Thyroid gland (tissue), 4 donors: ENCODE measurements around the gene MYO5C.

Source experiments
- POLR2A ChIP-seq, 2 donors: fragments of 450-650 bp; IDR thresholded peaks; one replicate each; pipeline ENCODE4 v1.6.1; 2017; ENCODE audit warnings: antibody characterized with exemption in 2 of 2, mild to moderate bottlenecking in 2 of 2, moderate library complexity in 1 of 2
- TF ChIP-seq, protein P1 (sequence below), 6 experiments: fragments of 200-600 bp in 3 of 6; fragments of 450-650 bp in 3 of 6; sonication (generic) in 3 of 6; IDR thresholded peaks; one replicate each; pipeline ENCODE4 v1.5.1; 2016 to 2019; ENCODE audit warnings: antibody characterized with exemption in 6 of 6, mild to moderate bottlenecking in 2 of 6, inconsistent platforms in 1 of 6, moderate library complexity in 1 of 6

DNA sequence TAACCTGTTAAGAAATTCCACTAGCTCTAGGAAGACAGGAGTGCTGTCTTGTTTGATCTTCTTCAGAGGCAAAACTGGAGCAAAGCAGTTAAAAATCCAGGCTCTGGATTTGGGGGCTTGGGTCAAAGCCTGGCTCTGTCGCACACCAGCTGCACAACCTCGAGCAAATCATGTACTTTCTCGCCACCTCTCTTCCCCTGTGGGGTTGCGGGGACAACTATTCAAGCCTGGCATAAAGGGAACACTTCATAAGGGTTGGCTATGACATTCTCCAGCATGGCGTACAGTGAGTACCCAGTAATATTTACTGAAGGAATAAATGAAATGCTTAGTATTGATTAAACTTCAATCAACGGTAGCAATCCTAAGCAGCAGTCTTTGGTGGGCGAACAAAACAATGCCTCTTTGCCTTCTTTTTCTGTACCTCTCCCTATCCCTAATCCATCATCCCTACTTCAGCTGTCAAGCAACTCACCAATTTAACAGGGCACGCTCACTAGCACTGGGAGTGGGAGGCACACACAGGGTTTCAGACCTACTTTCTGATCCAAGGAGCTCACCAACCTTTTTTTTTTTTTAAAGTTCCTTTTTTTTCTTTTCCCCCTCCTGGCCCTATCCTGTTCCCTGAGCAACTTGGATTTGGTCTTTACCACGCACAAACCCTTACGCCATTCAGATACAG, 137.4 kb downstream of the MYO5C start:
- TF ChIP-seq, protein P1, sequence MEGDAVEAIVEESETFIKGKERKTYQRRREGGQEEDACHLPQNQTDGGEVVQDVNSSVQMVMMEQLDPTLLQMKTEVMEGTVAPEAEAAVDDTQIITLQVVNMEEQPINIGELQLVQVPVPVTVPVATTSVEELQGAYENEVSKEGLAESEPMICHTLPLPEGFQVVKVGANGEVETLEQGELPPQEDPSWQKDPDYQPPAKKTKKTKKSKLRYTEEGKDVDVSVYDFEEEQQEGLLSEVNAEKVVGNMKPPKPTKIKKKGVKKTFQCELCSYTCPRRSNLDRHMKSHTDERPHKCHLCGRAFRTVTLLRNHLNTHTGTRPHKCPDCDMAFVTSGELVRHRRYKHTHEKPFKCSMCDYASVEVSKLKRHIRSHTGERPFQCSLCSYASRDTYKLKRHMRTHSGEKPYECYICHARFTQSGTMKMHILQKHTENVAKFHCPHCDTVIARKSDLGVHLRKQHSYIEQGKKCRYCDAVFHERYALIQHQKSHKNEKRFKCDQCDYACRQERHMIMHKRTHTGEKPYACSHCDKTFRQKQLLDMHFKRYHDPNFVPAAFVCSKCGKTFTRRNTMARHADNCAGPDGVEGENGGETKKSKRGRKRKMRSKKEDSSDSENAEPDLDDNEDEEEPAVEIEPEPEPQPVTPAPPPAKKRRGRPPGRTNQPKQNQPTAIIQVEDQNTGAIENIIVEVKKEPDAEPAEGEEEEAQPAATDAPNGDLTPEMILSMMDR (IDR thresholded peaks at IDR 0.05) = no peak
- TF ChIP-seq POLR2A (IDR thresholded peaks at IDR 0.05) = no peak
